ENCODE data around the gene MAD1L1.

The MAD1L1 gene

DNA sequence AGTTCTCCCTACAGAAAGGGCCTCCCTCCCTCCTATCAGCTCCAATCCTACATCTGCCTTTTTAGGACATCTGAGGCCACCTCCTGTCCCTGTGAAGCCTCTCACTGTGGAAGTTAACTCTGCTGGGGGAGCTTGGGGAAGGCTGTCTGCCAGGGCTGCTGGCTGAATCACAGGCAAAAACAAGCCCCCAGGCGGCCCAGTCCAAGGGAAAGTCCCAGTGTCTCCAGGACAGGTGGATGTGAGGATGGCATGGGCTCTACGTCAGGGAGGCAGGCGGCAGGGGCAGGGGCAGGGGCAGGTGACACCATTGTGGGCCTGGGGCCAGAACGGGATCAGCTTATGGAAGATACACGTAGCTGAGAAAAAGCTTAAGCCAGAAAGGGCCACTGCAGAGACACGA is 240.2 kb downstream of the MAD1L1 start:
- DNase-seq (ENCODE audit: low read depth) = no peak
- H3K4me3 ChIP-seq (ENCODE audit: low read length) = no peak overlapping the region
- TF ChIP-seq, protein P1, sequence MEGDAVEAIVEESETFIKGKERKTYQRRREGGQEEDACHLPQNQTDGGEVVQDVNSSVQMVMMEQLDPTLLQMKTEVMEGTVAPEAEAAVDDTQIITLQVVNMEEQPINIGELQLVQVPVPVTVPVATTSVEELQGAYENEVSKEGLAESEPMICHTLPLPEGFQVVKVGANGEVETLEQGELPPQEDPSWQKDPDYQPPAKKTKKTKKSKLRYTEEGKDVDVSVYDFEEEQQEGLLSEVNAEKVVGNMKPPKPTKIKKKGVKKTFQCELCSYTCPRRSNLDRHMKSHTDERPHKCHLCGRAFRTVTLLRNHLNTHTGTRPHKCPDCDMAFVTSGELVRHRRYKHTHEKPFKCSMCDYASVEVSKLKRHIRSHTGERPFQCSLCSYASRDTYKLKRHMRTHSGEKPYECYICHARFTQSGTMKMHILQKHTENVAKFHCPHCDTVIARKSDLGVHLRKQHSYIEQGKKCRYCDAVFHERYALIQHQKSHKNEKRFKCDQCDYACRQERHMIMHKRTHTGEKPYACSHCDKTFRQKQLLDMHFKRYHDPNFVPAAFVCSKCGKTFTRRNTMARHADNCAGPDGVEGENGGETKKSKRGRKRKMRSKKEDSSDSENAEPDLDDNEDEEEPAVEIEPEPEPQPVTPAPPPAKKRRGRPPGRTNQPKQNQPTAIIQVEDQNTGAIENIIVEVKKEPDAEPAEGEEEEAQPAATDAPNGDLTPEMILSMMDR (conservative IDR thresholded peaks at IDR 0.05; ENCODE audit: low read length) = no peak

DNA sequence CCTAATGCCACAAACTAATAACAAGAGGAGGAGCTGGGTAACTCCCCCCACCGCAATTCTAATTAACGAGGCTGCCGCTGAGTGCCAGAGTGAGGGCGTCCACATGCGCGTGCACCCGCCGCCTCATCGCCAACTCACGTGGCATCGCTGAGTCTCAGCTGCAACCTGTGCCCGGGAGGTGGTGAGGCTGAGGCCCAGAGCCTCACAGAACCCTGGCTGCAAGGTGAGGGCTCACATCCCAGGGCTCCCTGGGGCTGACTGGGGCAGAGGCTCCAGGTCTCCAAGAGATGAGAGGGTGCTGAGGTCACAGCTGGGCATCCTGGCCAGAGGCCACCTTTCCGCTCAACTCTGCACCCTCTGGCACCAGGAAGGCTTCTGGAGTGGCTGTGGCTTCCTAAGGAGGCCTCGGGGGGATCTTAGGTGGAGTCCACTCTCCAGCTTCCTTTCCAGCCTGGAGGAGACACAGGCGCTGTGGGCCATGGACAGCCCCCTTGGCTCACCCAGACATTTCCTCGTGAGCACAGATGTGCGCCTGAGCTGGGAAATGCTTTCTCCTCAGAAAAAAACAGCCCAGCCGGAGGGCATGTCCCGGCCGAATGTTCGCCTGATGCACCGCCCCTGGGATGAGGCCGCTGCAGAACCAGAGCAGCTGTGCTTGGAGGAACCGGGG is 242.6 kb downstream of the MAD1L1 start:
- H3K4me3 ChIP-seq (ENCODE audit: low read length) = no peak overlapping the region
- TF ChIP-seq, protein P1 (conservative IDR thresholded peaks at IDR 0.05; ENCODE audit: low read length) = no peak
- DNase-seq (ENCODE audit: low read depth) = no peak

DNA sequence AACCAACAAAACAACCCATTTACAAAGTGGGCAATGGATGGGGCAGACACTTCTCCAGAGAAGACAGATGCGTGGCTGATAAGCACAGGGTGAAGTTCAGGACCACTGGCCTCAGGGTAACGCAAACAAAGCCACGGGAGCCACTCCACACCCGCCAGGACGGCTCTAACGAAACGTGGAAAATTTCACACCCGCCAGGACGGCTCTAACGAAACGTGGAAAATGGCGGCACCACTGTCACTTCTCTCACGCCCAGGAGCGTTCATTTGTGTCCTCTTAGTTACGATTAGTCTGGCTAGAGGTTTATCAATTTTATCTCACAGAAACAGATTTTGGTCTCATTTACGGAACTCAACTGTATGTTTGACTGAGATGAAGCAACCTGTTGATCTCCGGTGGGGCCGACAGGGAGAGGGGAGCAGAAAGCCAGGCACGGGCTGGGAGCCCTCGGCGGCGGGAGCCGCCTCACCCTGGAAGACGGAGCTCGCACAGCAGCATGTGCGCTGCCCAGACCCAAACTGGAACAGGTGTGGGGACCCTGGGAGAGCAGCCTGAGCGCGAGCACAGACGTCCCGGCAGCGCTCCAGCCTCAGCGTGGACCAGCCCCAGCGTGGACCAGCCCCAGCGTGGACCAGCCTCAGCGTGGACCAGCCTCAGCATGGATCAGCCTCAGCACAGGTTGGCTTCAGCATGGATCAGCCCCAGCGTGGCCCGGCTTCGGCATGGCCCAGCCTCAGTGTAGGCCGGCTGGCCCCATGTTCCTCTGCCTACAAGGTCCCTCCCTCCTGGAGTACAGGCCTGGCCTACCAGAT is 243.5 kb downstream of the MAD1L1 start:
- no peak overlapping the region for H3K4me3 ChIP-seq (ENCODE audit: low read length)
- DNase-seq (ENCODE audit: low read depth) = no peak
- TF ChIP-seq, protein P1 (conservative IDR thresholded peaks at IDR 0.05; ENCODE audit: low read length) = no peak

DNA sequence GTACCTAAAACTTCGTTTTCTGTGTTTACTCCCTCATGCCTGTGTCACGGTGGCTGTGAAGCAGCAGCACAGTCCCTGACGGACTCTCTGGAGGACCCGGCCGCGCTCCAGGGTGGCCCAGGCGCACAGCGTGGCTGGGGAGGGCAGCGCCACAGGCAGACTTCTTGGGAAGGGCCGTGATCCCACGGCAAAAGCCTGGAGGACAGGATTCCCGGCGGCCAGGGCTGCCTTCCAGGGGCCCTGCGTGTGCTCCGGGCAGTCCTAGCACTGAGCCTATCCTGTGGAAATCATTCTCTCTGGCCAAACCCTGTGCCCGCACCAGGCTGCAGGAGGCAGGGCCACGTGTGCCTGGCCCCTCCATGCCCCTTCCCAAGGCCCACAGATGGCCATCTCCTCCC is 244.2 kb downstream of the MAD1L1 start:
- no peak for DNase-seq (ENCODE audit: low read depth)
- TF ChIP-seq, protein P1 (conservative IDR thresholded peaks at IDR 0.05; ENCODE audit: low read length) = no peak
- H3K4me3 ChIP-seq (ENCODE audit: low read length) = no peak overlapping the region

DNA sequence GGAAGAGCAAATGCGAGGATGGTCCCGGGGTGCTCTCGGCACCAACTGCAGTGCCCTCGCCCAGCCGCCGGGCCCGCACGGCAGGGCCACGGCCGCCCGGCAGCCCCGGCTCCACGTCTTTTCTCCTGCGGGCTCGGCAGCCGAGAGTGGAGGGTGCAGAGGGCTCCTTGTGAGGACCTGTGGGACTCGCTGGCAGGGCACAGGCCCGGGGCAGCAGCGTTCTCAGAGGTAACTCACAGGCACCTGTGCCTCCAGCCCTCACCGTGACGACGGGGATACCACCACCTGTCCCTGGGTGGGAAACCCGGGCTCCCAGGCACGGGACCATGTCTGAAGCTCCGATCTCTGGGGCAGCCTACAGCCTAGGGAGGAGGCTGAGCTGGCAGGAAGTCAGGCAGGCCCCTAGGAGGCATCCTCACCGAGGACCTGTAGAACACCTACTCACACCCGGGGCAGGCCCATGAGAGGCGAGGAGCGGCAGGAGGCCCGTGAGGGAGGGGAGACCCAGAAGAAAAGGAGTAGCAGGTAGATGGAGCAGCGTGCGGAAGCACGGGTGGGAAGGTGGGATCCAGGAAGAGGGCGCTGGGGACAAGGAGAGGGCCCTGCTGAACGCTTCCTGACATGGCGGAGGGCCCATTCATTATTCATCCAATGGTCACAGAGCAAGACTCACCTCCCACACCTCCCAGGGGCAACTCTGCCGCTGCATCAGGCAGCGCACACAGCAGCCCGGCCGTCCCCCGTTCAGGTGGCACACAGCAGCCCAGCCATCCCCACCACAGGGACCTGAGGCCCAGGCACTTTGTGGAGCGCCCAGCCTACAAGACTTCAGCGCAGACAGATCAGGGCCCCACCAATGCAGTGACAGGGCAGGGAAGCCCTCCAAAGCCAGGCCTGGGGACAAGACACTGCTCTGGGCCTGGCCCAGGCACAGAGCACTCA is 244.9 kb downstream of the MAD1L1 start:
- DNase-seq (ENCODE audit: low read depth) = no peak
- TF ChIP-seq, protein P1 (conservative IDR thresholded peaks at IDR 0.05; ENCODE audit: low read length) = no peak

DNA sequence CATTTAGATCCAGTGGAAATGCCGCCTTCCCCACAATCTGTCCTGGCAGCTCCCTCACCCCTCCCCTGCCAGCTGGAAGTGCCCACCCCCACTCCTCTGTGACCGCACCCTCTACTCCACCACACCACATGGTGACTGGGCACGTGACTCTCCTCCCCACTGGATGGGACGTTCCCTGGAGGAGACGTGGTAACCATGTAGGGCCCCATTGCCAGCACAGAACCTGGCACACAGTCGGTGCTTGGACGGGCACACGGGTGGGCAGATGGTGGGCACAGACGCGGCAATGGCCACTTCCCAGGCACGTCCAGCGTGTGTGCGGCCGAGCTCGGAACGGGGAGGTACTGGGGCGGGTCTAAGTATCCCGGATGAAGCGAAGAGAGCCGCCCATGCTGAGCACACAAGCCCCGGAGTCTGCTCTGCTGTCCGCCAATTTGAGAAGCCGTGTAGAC is 245.6 kb downstream of the MAD1L1 start:
- H3K4me3 ChIP-seq (ENCODE audit: low read length) = no peak overlapping the region
- TF ChIP-seq, protein P1 (conservative IDR thresholded peaks at IDR 0.05; ENCODE audit: low read length) = no peak
- no peak for DNase-seq (ENCODE audit: low read depth)

More for the DNA sequence above, 244.9 kb downstream of the MAD1L1 start:
- no peak overlapping the region for H3K4me3 ChIP-seq (ENCODE audit: low read length)
